ENCODE results near the gene TAS1R2. TPM values are rescaled to one million over a fixed set of nuclear protein-coding genes. Genes with fewer than 3 reads are reported as not detected.

TAS1R2 gene
- total and polyA plus RNA-seq, 12 donors = not detected

- H3K36me3 ChIP-seq (replicated peaks in 1 of 2) = no peaks in the 10 kb centered on the region
- no peak overlapping the region for H3K27ac ChIP-seq
- intact Hi-C loops (cut with DNase I) = no loop called here
- H3K4me1 ChIP-seq (replicated peaks in 1 of 2) = peaks cover 0 to 3% of the 10 kb centered on the region in 2 donors
- TF ChIP-seq POLR2A (IDR thresholded peaks at IDR 0.05) = no peak
- no peak for TF ChIP-seq CTCF (IDR thresholded peaks at IDR 0.05)
- no peak for DNase-seq
- no peaks in the 10 kb centered on the region for H3K9me3 ChIP-seq (replicated peaks in 1 of 3)
- WGBS, 4 donors = 86 to 100% (median 93%) methylated on average over 2 of the region's 2 CpGs
- H3K4me3 ChIP-seq = no peak overlapping the region
- H3K27me3 ChIP-seq = no peaks in the 10 kb centered on the region
Observed at GRCh38 chr1:18881164-18881563, 21.7 kb upstream of the TAS1R2 start.

- H3K4me1 ChIP-seq (replicated peaks in 1 of 2) = peaks cover 0 to 3% of the 10 kb centered on the region in 2 donors
- no peak overlapping the region for H3K27ac ChIP-seq
- intact Hi-C loops (cut with DNase I) = no loop called here
- DNase-seq = no peak
- H3K27me3 ChIP-seq = no peaks in the 10 kb centered on the region
- H3K9me3 ChIP-seq (replicated peaks in 1 of 3) = no peaks in the 10 kb centered on the region
- WGBS, 4 donors = 80 to 100% (median 99%) methylated on average over 1 of the region's 1 CpG
- TF ChIP-seq POLR2A (IDR thresholded peaks at IDR 0.05) (no peak), CTCF (IDR thresholded peaks at IDR 0.05) (no peak)
- H3K4me3 ChIP-seq = no peak overlapping the region
- no peaks in the 10 kb centered on the region for H3K36me3 ChIP-seq (replicated peaks in 1 of 2)
Observed at GRCh38 chr1:18880585-18880984, 21.1 kb upstream of the TAS1R2 start.

- no peaks in the 10 kb centered on the region for H3K9me3 ChIP-seq (replicated peaks in 1 of 3)
- no peaks in the 10 kb centered on the region for H3K36me3 ChIP-seq (replicated peaks in 1 of 2)
- intact Hi-C loops (cut with DNase I) = loop anchor here (5.0 to 10.0 kb wide), 2 partner anchors 175 to 283 kb away; no protein-coding TSS in a partner anchor
- no peak for DNase-seq
- H3K4me1 ChIP-seq (replicated peaks in 1 of 2) = peaks cover 0 to 3% of the 10 kb centered on the region in 2 donors
- TF ChIP-seq POLR2A (IDR thresholded peaks at IDR 0.05) (no peak), CTCF (IDR thresholded peaks at IDR 0.05) (no peak)
- no peak overlapping the region for H3K4me3 ChIP-seq
- no peak overlapping the region for H3K27ac ChIP-seq
- H3K27me3 ChIP-seq = no peaks in the 10 kb centered on the region
- WGBS, 4 donors = 86 to 94% (median 89%) methylated on average over 12 to 21 of the region's 21 CpGs
Observed at GRCh38 chr1:18879791-18880309, 20.4 kb upstream of the TAS1R2 start.

- Histone ChIP-seq H3K27me3 (no peaks in the 10 kb centered on the region), H3K9me3 (replicated peaks in 1 of 3) (no peaks in the 10 kb centered on the region), H3K36me3 (replicated peaks in 1 of 2) (no peaks in the 10 kb centered on the region), H3K27ac (no peak overlapping the region), H3K4me1 (replicated peaks in 1 of 2) (peaks cover 0 to 3% of the 10 kb centered on the region in 2 donors), H3K4me3 (no peak overlapping the region)
- DNase-seq = no peak
- 83 to 94% (median 87%) methylated on average over 9 to 12 of the region's 12 CpGs for WGBS, 4 donors
- TF ChIP-seq POLR2A (IDR thresholded peaks at IDR 0.05) = no peak
- TF ChIP-seq CTCF (IDR thresholded peaks at IDR 0.05) = no peak
- intact Hi-C loops (cut with DNase I) = loop anchor here (5.0 to 10.0 kb wide), 2 partner anchors 175 to 282 kb away; no protein-coding TSS in a partner anchor
Observed at GRCh38 chr1:18879215-18879790, 19.8 kb upstream of the TAS1R2 start.

Measured in adrenal gland (tissue), 12 donors.